Measurements from ENCODE around the gene TSPAN9. TPM values are rescaled to one million over a fixed set of nuclear protein-coding genes. Genes with fewer than 3 reads are reported as not detected.

The TSPAN9 gene
- total RNA-seq, 1 donor from 2014 or later, result 114 TPM

GRCh38 chr12:3201339-3202051 is 124.3 kb downstream of the TSPAN9 start:
- DNase-seq (ENCODE audit: extremely low spot score, unreplicated experiment), result no peak
- no peaks in the 10 kb centered on the region for H3K27me3 Mint-ChIP-seq (ENCODE audit: unreplicated experiment)
- peaks cover 48% of the 10 kb centered on the region for H3K4me1 Mint-ChIP-seq (ENCODE audit: unreplicated experiment)
- no peak for TF ChIP-seq CTCF (IDR thresholded peaks at IDR 0.05)
- no peaks in the 10 kb centered on the region for H3K9me3 Mint-ChIP-seq (ENCODE audit: unreplicated experiment)
- H3K27ac Mint-ChIP-seq (ENCODE audit: unreplicated experiment), result no peak overlapping the region
- H3K36me3 Mint-ChIP-seq (ENCODE audit: unreplicated experiment), result peaks cover 2% of the 10 kb centered on the region
- H3K4me3 Mint-ChIP-seq (ENCODE audit: unreplicated experiment), result peak overlapping the region; percentile 83

GRCh38 chr12:3202096-3202495 is 124.9 kb downstream of the TSPAN9 start:
- Mint-ChIP-seq H3K9me3 (ENCODE audit: unreplicated experiment) (no peaks in the 10 kb centered on the region), H3K27ac (ENCODE audit: unreplicated experiment) (no peak overlapping the region), H3K27me3 (ENCODE audit: unreplicated experiment) (no peaks in the 10 kb centered on the region), H3K4me1 (ENCODE audit: unreplicated experiment) (peaks cover 51% of the 10 kb centered on the region), H3K4me3 (ENCODE audit: unreplicated experiment) (peak overlapping the region; percentile 83), H3K36me3 (ENCODE audit: unreplicated experiment) (peaks cover 2% of the 10 kb centered on the region)
- no peak for DNase-seq (ENCODE audit: extremely low spot score, unreplicated experiment)
- peak; percentile 9 for TF ChIP-seq CTCF (IDR thresholded peaks at IDR 0.05)

GRCh38 chr12:3202734-3203446 is 125.7 kb downstream of the TSPAN9 start:
- Mint-ChIP-seq H3K4me3 (ENCODE audit: unreplicated experiment) (peak overlapping the region; percentile 83), H3K27me3 (ENCODE audit: unreplicated experiment) (no peaks in the 10 kb centered on the region), H3K36me3 (ENCODE audit: unreplicated experiment) (peaks cover 2% of the 10 kb centered on the region), H3K4me1 (ENCODE audit: unreplicated experiment) (peaks cover 54% of the 10 kb centered on the region), H3K9me3 (ENCODE audit: unreplicated experiment) (no peaks in the 10 kb centered on the region), H3K27ac (ENCODE audit: unreplicated experiment) (no peak overlapping the region)
- peak; percentile 90 for DNase-seq (ENCODE audit: extremely low spot score, unreplicated experiment)
- TF ChIP-seq CTCF (IDR thresholded peaks at IDR 0.05), result peak; percentile 90

- Mint-ChIP-seq H3K27me3 (ENCODE audit: unreplicated experiment) (no peaks in the 10 kb centered on the region), H3K36me3 (ENCODE audit: unreplicated experiment) (peaks cover 4% of the 10 kb centered on the region), H3K4me1 (ENCODE audit: unreplicated experiment) (peaks cover 57% of the 10 kb centered on the region), H3K27ac (ENCODE audit: unreplicated experiment) (no peak overlapping the region), H3K4me3 (ENCODE audit: unreplicated experiment) (no peak overlapping the region), H3K9me3 (ENCODE audit: unreplicated experiment) (no peaks in the 10 kb centered on the region)
- TF ChIP-seq CTCF (IDR thresholded peaks at IDR 0.05), result no peak
- no peak for DNase-seq (ENCODE audit: extremely low spot score, unreplicated experiment)
These were observed 126.5 kb downstream of the TSPAN9 start for GRCh38 chr12:3203713-3204112.

- no peaks in the 10 kb centered on the region for H3K9me3 Mint-ChIP-seq (ENCODE audit: unreplicated experiment)
- H3K36me3 Mint-ChIP-seq (ENCODE audit: unreplicated experiment), result peaks cover 4% of the 10 kb centered on the region
- no peak overlapping the region for H3K27ac Mint-ChIP-seq (ENCODE audit: unreplicated experiment)
- DNase-seq (ENCODE audit: extremely low spot score, unreplicated experiment), result no peak
- peaks cover 56% of the 10 kb centered on the region for H3K4me1 Mint-ChIP-seq (ENCODE audit: unreplicated experiment)
- H3K4me3 Mint-ChIP-seq (ENCODE audit: unreplicated experiment), result no peak overlapping the region
- no peaks in the 10 kb centered on the region for H3K27me3 Mint-ChIP-seq (ENCODE audit: unreplicated experiment)
- no peak for TF ChIP-seq CTCF (IDR thresholded peaks at IDR 0.05)
These were observed 127.0 kb downstream of the TSPAN9 start for GRCh38 chr12:3204143-3204542.
